ENCODE measurements around the gene CA10.

- TF ChIP-seq CTCF (IDR thresholded peaks at IDR 0.05) (no peak), POLR2A (IDR thresholded peaks at IDR 0.05; ENCODE audit: low read depth) (no peak), POLR2AphosphoS5 (IDR thresholded peaks at IDR 0.05) (no peak), EP300 (IDR thresholded peaks at IDR 0.05) (no peak)
These were observed 362.5 kb downstream of the CA10 start for GRCh38 chr17:51796026-51796425.
